GM18508 (cell line): ENCODE measurements around the gene GINS2.

Source experiments
- ATAC-seq: cut with Tn5 transposase; IDR thresholded peaks from one replicate; pipeline ENCODE4 v1.9.1; 2021; ENCODE audit warnings: moderate number of reproducible peaks; ENCODE audit not compliant: insufficient read depth, unreplicated experiment

Gene GINS2

DNA sequence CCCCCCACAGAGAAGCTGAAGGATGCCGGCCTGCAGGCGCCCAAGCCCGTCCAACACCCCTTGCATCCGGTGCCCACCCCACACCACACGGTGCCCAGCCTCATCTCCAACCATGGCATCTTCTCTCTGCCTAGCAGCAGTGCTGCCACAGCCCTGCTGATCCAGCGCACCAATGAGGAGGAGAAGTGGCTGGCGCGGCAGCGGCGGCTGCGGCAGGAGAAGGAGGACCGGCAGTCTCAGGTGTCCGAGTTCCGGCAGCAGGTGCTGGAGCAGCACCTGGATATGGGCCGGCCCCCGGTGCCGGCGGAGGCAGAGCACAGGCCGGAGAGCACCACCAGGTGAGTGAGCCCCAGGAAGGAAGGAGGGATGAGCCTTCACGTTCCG lies 31.5 kb downstream of the GINS2 start:
- ATAC-seq = no peak

DNA sequence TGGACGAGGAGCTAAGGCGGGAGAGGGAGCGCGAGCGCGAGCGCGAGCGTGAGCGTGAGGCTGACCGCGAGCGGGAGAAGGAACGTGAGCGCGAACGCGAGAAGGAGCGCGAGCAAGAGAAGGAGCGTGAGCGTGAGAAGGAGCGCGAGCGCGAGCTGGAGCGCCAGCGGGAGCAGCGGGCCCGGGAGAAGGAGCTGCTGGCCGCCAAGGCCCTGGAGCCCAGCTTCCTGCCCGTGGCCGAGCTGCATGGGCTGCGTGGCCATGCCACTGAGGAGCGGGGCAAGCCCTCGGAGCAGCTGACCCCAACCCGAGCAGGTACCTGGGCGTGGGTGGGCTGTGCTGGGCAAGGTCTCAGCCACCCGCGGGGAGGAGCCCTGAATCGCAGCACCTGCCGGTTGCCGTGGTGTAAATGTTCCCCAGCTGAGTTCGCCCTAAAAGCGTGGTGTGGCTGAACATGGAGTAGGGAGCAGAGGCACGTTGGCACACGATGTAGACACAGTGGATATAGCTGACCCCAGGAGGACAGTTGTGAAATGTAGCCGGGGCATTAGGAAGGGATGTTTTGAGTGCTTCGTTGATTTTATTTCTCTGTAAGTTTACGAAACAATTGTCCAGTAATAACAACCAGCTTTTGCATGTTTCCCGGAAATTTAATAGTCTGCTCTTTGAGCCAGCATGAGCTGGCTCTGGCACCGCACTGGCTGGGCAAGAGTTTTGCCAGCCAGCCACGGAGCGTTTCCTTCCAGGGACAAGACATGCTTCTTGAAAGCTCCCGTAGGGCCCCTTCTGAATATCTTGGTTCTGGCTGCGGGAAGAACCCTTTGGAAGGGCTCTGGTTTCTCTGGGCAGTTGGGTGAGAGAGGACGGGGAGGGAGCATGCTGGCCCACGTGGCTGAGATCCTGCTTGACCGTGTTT lies 32.1 kb downstream of the GINS2 start:
- no peak for ATAC-seq

GRCh38 chr16:85655216-85656129 lies 33.3 kb downstream of the GINS2 start:
- no peak for ATAC-seq

DNA sequence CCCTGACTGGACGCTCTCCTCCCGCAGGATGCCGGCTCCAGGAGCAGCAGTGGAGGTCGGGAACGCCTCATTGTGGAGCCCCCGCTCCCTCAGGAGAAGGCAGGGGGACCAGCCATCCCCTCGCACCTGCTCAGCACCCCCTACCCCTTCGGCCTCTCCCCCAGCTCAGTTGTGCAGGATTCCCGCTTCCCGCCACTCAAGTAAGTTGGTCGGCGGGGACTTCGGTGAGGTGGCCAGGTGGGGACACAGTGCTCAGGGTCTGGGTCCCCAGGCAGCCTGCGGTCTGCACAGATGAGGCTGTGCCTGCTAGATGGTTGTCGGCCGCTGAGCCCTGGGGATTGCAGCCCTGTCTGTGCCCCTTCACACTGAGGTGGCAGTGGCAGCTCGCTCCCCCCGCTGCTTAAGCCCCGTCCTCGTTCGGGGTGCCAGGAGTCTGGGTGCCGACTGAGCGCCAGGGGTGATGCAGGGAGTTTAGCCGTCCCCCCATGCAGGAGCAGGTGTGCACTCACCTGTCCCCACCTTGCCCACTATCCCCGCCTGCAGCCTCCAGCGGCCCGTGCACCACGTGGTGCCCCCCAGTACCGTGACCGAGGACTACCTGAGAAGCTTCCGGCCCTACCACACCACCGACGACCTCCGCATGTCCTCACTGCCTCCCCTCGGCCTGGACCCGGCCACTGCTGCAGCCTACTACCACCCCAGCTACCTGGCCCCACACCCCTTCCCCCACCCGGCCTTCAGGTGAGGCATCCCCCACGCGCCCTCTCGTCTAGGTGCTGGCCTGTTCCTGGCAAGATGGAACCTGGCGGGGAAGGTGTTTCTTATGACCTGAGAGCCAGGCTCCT lies 34.3 kb downstream of the GINS2 start:
- ATAC-seq = no peak

- no peak for ATAC-seq
Measured at GRCh38 chr16:85653290-85653891, 35.4 kb downstream of the GINS2 start.

- ATAC-seq = no peak
Measured at GRCh38 chr16:85652431-85653221, 36.1 kb downstream of the GINS2 start.

DNA sequence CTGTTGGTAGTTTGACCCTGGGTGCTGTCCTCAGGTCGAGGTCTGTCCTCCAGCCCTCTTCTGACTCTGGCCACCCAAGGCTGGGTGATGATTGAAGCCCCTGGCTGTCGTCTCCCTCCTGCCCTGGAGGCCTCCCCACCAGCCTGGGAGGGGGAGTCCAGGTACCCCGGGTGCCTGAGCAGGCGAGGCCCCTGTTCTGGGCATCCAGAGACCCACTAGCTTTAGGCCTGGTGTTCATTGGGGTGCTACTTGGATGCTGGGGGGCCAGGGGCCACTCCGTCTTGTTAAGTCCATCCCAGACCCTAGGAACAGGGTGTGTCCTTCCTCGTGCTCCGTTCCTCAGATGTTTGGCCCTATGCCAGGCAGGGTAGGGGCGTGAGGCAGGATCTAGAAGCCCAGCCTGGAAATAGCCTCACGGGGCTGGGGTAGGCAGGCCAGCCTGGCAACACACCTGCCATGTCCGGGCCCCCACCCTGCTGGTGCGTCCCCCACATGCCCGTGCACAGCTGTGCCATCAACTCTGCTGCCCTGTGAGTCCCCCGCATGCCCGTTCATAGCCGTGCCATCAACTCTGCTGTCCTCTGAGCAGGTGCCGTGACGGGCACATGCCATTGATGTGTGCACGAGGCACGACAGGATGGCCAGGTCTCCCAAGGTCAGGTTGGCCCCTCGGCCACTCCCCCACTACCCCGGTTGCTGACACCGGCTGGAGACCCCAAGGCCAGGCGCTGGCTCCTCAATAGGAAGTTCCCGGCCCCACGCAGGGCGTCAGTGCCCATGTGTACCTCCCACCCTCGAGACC lies 36.9 kb downstream of the GINS2 start:
- no peak for ATAC-seq

DNA sequence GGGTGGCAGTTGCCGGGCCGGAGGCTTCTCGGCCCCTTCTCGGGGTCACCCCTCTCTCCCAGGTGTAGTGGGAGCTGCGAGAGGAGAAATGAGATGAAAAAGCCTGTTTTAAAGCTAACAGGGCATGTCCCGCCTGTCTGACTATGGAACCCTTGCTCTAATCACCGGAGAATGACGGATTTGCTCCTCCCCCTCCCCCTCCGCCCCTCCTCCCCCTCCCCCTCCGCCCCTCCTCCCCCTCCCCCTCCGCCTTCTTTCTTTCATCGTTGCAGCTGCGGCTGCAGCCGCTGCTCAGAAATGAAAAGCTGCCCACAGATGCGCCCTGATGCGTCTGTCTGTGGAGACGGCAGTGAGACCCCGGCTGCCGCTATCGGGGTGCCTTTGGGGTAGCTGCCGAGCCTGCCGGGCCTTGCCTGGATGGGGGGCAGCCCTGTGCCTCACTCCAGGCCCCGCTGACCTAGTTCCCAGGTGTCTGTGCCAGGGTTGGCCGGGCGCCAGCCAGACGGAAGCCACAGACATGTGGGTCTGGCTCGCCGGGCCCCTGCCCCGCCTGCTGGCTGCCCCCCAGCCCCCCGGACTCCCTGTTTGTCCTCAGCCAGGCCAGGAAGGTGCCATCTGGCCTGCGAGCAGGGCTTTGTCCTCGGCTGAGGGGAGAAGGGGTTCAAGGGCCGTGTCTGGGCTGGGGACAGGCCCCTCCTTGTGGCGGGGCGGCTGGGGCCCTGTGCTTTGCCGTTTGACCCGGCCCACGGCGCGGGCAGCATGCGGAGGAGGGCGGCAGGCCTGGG lies 37.7 kb downstream of the GINS2 start:
- no peak for ATAC-seq

DNA sequence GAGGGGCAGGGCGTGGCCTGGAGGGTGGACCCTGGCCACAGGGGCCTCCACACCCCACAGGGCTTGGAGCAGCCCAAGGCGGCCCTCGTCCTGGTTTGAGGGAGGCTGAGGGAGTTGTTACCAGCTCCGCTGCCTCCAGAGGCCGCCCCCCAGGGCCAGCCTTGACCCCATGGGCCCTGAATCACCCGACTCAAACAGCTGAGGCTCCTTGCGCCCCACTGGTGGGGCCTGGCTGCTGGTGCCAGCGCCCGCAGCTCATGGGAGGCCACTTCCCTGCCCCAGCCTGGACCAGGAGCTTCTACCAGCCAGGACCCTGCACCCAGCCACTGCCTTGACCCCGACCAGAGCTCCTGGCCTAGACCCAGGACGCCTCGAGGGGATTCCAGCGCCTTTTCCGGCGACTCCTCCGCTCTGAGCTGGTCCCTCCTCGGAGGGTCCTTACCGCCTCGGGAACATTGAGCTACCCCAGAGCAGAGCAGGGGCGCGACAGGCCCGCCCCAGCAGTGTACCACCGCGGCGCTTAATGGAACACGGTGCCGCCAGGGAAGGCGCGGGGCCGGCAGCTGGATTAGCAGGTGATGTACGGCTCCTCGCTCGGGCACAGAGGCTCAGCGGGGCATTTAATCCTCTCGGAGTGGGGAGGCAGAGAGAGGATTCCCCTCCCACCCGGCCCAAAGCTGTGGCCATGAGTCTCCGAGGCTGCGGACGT lies 38.5 kb downstream of the GINS2 start:
- no peak for ATAC-seq

GRCh38 chr16:85649411-85650134 lies 39.2 kb downstream of the GINS2 start:
- no peak for ATAC-seq

DNA sequence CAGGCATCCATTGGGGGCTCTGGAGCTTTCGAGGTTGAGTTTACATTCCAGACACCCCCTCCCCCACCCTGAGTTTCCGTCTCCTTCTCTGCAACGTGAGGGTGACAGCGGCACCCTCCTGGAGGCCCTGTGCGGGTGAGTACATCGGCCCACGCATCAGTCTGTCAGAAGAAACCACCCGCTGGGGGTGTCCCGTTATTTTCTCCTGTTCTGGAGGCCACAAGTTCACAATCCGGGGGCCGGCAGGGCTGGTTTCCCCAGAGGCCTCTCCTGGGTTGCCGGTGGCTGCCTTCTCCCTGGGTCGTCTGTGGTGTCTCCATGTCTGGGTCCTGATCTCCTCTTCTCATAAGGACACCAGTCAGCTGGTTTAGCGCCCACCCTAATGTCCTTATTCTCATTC lies 39.9 kb downstream of the GINS2 start:
- ATAC-seq = no peak

DNA sequence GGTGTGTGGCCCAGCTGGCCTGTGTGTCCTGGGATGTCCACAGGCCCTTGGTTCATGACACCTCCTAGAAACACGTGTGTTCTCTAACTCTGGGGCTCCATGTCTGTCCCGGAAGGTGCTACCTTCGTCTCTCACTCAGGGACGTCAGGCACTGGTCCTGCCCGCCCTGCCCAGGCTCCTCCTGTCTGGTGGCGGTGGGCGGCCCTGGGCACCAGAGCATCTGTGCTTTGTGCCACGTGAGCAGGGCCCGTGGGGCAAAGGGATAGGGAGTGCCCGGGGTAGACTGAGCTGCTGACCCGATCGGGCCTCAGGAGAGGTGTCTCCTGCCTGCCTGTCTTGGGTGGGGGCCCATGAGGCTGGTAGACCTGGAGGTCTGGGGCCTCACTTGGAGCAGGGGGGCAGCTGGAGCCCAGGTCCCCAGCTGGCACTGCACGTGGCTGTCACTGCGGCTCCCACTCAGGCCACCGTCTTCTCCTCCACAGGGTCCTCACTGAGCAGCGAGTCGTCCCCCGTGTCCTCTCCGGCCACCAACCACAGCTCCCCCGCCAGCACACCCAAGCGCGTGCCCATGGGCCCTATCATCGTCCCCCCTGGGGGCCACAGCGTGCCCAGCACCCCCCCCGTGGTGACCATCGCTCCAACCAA lies 40.6 kb downstream of the GINS2 start:
- no peak for ATAC-seq

DNA sequence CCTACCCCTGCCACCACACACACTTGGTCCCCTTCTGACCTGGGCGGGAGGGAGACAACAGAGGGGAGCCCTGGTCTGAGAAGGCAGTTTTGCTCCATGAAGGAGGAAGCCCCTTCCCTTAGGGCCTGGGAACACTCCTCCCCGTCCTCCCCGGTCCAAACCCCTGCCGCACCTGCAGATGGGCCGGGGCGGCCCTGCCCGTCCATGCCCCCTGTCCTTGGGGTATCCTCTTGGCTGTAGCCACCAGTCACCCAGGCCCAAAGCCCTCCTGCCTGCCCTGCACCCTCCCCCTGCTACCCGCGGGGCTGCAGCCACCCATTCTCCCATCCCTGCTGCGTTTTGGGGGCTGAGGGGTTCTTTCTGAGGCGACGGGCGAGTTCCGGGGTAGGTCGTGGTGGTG lies 41.8 kb downstream of the GINS2 start:
- ATAC-seq = no peak

DNA sequence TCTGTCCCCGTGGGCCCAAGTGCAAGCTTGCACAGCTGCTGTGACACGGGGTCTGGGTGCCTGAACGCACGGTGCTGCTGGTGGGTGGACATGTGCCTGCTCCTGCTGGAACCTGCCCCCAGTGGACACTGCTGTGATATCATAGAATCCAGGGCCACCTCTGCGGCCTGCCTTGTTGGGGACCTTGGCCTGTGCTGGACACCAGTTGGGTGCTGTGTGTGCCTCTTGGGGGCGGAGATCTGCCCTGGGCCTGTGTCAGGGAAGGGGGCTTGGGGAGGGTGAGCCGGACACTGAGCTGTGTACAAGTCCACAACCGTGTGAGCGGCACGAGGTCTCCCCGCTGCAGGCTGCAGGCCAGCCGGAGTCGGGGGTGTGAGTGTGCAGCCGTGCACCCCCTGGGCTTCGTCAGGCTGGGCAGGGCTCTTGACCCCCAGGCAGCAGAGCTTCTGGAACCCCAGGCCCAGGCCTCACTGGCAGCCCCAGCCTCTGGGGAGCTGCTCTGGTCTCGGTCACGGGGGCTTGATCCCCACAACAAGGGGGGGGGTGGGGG lies 42.3 kb downstream of the GINS2 start:
- no peak for ATAC-seq

DNA sequence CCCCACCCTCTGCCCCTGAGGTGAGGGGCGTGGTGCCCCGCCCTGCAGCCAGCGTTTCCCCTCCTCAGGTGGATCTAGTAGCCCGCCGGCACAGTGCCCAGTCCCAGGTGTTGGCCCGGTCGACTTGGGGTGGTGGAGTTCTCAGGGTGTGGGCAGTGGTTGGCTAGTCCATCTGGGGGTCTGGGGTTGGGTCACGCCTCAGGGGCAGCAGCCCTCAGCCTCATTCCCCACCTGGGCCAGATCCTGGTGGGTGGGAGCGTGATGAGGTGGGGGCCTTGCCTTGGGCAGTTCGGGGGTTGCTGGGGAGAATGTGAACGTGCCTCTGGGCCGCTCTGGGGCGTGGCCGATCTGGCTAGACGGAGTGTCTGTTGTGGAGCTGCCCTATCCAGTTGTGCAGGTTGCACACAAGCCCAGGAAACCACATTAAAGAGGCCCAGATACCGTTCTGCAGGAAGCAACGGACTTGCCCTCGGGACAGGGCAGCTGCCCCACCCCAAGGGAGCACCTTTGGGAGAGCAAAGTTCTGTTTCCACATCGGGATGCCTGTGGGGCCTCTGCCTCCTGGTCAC lies 43.6 kb downstream of the GINS2 start:
- no peak for ATAC-seq
